IPS-18a (cell line): ENCODE results near the gene SLCO3A1.

Experiments used
- H3K27ac ChIP-seq: one replicate; pipeline ENCODE4 v1.5.1; 2013; ENCODE audit warnings: low read length
- H3K27me3 ChIP-seq: one replicate; pipeline ENCODE4 v1.6.1; 2013; ENCODE audit warnings: mild to moderate bottlenecking, low read length; ENCODE audit not compliant: control insufficient read depth, insufficient read depth
- H3K36me3 ChIP-seq: one replicate; pipeline ENCODE4 v1.6.1; 2013; ENCODE audit warnings: low read depth, low read length; ENCODE audit not compliant: control insufficient read depth
- H3K4me1 ChIP-seq: one replicate; pipeline ENCODE4 v1.6.1; 2013; ENCODE audit warnings: low read depth, low read length; ENCODE audit not compliant: control insufficient read depth
- H3K4me3 ChIP-seq: one replicate; pipeline ENCODE4 v1.5.1; 2013; ENCODE audit warnings: low read length
- H3K9ac ChIP-seq: one replicate; pipeline ENCODE4 v1.6.1; 2013; ENCODE audit warnings: mild to moderate bottlenecking, low read length, moderate library complexity
- H3K9me3 ChIP-seq: one replicate; pipeline ENCODE4 v1.6.1; 2013; ENCODE audit warnings: low read depth, low read length; ENCODE audit not compliant: control insufficient read depth

SLCO3A1 gene

DNA sequence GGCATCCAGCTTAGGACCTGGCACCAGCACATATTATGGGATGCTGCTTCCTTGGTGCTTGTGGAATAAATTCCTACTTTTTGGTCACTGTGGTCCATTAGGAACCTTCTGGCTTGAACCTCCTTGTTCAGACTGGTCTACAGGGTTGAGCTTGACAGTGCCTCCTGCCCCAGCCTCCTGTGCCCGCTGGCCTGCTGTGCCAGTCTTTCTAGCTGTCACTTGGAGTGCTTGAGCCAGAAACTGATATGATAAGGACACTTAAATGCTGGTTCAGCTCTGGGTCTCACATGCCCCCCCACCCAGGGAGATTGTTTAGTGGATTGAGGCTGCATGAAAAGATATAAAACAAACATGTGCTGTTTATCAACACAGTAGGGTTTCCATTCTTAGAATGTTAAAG is 147.8 kb downstream of the SLCO3A1 start:
- Histone ChIP-seq H3K27me3 (no peaks in the 10 kb centered on the region), H3K9ac (no peak overlapping the region), H3K9me3 (no peaks in the 10 kb centered on the region), H3K4me3 (no peak overlapping the region), H3K4me1 (peaks cover 28% of the 10 kb centered on the region), H3K27ac (no peak overlapping the region), H3K36me3 (no peaks in the 10 kb centered on the region)

DNA sequence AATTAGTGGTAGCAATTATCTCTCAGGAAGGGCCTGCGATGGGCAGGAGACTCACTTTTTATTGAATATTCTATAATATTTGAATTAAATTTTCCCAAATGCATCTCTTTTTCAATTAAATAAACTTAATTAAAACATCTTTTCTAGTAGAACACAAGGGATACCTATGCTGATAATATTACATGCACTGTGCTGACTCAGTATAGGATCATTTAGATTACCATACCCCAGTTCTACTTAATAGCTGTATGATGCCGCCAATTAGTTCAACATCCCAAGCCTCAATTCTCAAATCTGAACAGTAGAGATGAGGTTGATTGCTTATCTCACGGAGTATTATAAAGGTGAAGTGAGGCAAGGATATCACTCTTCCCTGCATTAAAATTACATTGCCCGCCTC is 149.2 kb downstream of the SLCO3A1 start:
- no peak overlapping the region for H3K27ac ChIP-seq
- H3K4me3 ChIP-seq: no peak overlapping the region
- no peaks in the 10 kb centered on the region for H3K9me3 ChIP-seq
- H3K36me3 ChIP-seq: no peaks in the 10 kb centered on the region
- no peak overlapping the region for H3K9ac ChIP-seq
- H3K27me3 ChIP-seq: no peaks in the 10 kb centered on the region
- H3K4me1 ChIP-seq: peaks cover 32% of the 10 kb centered on the region

DNA sequence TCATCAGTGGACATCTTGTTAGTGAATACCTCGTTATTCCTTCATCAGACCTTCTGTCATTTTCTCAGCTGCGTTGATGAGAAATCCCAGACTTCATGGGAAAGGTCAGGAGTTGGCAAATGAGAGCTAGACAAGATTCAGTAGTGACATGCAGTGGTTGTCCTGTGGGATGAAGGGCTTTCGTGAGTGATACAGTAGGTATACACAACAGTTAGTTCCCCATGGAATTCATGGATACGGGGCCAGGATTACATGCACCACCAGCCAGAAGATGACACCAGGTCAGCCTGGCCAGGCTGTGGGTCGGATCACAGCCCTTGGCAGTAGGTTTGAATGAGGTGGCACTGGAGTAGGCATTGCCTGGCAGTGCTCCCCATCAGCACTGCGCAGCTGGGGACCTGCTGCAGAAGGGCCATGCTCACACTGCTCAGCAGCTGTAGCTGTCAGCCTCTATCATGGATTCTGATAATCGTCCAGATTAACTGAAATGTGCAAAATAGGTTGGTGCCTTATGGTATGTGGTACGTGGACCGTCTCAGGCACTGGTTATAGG is 150.1 kb downstream of the SLCO3A1 start:
- H3K27me3 ChIP-seq: no peaks in the 10 kb centered on the region
- H3K4me1 ChIP-seq: peaks cover 32% of the 10 kb centered on the region
- no peaks in the 10 kb centered on the region for H3K9me3 ChIP-seq
- no peak overlapping the region for H3K4me3 ChIP-seq
- H3K9ac ChIP-seq: no peak overlapping the region
- no peak overlapping the region for H3K27ac ChIP-seq
- H3K36me3 ChIP-seq: no peaks in the 10 kb centered on the region

DNA sequence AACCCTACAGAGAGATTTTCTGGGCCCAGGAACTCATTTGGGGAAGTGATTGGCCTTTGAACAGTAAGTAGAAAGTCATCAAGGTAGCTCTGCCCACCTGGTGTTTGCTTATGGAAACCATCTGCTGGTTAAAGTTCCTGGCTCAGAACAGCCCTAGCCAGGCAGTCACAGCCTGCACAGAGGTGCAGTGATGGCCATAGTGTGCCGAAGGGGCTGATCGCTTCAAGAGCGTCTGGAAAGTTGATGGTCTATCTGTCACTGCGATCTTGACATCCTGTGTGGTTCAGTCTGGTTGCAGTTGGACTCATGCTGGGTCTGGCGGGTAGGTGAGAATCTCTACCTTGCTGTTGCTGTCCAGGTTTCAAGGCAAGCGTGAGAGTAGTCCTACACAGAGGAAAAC is 151.6 kb downstream of the SLCO3A1 start:
- H3K27me3 ChIP-seq: no peaks in the 10 kb centered on the region
- no peak overlapping the region for H3K4me3 ChIP-seq
- H3K36me3 ChIP-seq: no peaks in the 10 kb centered on the region
- no peak overlapping the region for H3K27ac ChIP-seq
- peaks cover 31% of the 10 kb centered on the region for H3K4me1 ChIP-seq
- H3K9me3 ChIP-seq: no peaks in the 10 kb centered on the region
- no peak overlapping the region for H3K9ac ChIP-seq

DNA sequence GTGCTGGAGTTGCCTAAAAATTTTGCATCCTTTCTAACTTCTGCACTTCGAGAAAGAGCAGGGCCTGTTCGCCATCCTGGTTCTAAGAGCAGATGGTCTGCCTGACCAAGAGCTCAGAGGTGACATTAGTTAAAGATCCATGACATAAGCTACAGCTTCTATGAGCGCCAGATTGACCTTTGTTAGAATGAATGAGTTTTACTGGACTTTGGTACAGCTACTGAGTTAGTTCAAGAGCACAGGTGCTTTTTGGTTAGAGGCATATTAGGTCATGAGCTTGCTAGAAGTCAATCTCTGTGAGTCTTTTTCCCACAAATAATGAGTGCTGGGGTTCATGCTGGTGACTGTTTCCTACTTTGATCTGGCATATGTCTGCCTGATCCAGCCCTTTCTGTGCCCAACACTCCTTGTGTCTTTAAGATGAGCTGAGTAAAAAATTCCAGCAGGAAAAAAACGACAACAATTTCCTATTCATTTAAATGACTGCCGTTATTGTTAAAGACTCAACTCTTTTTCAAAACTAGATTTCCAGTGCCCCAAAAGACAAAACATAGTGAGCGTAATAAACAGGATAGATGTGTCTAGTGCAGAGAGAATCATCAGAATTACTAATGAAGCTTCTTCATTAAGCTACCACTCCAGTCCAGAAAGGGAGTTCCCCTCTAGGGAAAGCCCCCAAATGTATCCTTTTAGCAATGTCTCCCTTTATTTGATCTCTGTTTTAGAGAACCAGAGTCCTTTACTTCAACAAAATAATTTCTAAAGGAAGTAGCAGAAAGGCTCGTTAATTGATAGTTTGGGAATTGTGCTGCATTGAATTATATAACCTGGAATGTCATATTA is 152.9 kb downstream of the SLCO3A1 start:
- H3K36me3 ChIP-seq: no peaks in the 10 kb centered on the region
- no peaks in the 10 kb centered on the region for H3K27me3 ChIP-seq
- no peak overlapping the region for H3K27ac ChIP-seq
- H3K9ac ChIP-seq: no peak overlapping the region
- H3K4me3 ChIP-seq: no peak overlapping the region
- H3K4me1 ChIP-seq: peaks cover 20% of the 10 kb centered on the region
- H3K9me3 ChIP-seq: no peaks in the 10 kb centered on the region

DNA sequence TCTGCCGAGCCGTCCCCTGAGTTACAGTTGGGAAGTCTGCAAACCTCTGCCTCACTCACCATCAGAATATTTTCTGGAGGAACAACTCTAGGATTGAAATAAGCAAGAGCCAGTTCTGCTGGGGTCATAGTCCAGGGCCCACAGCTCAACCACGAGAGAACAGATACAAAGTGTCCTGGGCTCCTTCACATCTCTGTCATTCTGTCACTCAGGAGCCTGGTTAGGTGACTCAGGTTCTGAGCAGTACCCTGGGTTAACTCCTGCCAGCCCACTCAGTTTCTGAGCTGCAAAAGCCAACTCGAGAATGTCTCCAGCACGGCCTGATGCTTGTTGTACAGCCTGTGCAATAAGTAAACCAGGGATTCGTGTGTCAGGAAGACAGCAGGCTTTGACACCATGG is 155.7 kb downstream of the SLCO3A1 start:
- Histone ChIP-seq H3K9me3 (no peaks in the 10 kb centered on the region), H3K4me3 (no peak overlapping the region), H3K4me1 (peaks cover 28% of the 10 kb centered on the region), H3K27ac (no peak overlapping the region), H3K9ac (no peak overlapping the region), H3K36me3 (no peaks in the 10 kb centered on the region), H3K27me3 (no peaks in the 10 kb centered on the region)

DNA sequence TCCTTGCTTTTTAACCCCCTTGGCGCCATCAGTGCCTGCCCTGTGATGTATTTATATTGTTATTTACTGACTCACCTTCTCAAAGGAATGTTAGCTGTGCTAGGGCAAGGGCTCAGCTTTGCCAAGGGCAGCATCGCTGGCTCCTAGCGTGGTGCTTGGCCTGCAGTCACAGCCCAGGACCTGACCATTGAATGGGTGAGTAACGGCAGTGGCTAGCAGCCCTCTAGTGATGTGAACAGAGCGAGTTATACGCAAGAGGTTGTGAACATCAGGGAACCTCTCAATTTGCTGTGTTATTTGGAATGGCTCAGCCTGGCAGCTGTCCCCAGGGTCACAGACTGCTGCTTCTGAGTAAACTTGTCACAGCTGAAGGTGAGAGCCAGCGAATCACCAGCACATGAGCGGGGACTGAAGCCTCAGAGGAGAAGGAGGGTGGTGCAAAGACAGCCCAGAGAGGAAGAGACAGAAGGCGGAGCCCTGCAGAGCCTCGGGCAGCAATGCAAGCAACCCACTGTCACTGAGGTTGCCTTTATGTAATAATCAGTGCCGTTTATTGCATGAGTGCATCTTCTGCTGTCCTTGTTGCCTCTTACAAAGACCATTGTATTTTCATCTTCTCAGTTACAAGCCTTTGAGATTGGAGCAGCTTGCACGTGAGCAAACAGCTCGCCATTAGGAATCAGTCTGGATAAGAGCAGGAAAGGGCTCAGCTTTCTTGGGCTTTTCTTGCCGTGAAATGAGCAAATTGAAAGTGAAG is 158.3 kb downstream of the SLCO3A1 start:
- Histone ChIP-seq H3K27ac (no peak overlapping the region), H3K36me3 (no peaks in the 10 kb centered on the region), H3K9ac (no peak overlapping the region)

DNA sequence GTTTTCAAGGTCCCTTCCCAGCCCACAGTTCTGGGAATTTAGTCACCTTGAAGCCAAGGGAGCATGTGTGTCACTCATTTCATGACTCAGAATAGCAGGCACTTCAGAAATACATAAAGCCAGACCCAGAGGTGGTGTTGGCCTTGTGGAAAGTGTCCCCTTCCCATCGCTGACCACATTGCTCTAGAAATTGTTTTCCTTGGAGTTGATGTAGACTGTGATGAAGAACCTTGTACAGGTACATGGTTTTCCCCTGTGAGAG is 158.8 kb downstream of the SLCO3A1 start:
- Histone ChIP-seq H3K4me1 (peaks cover 9% of the 10 kb centered on the region), H3K27me3 (no peaks in the 10 kb centered on the region), H3K4me3 (no peak overlapping the region), H3K27ac (no peak overlapping the region), H3K9me3 (no peaks in the 10 kb centered on the region), H3K9ac (no peak overlapping the region), H3K36me3 (no peaks in the 10 kb centered on the region)

More for the DNA sequence above, 158.3 kb downstream of the SLCO3A1 start:
- Histone ChIP-seq H3K4me3 (no peak overlapping the region), H3K27me3 (no peaks in the 10 kb centered on the region), H3K4me1 (peaks cover 9% of the 10 kb centered on the region), H3K9me3 (no peaks in the 10 kb centered on the region)

DNA sequence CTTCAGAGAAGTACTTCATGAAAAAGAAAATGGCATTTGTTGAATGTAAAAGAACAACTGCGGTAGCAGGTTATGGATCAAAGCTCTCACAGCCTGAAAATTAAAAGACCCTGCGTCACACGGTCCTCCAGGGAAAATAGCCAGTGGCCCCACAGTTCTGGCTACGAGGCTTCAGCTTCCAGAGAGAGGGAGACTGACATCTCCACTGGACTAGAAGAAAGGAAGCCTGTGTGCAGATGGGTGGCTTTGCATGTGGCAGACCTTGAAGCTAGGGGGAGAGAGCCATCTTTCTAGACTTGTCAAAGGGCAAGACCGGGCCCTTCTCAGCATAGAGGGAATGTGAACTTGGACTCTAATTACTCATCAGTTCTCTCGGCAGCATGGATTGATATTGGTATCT is 159.4 kb downstream of the SLCO3A1 start:
- Histone ChIP-seq H3K4me1 (peaks cover 9% of the 10 kb centered on the region), H3K36me3 (no peaks in the 10 kb centered on the region), H3K27me3 (no peaks in the 10 kb centered on the region), H3K4me3 (no peak overlapping the region), H3K9me3 (no peaks in the 10 kb centered on the region), H3K27ac (no peak overlapping the region), H3K9ac (no peak overlapping the region)

DNA sequence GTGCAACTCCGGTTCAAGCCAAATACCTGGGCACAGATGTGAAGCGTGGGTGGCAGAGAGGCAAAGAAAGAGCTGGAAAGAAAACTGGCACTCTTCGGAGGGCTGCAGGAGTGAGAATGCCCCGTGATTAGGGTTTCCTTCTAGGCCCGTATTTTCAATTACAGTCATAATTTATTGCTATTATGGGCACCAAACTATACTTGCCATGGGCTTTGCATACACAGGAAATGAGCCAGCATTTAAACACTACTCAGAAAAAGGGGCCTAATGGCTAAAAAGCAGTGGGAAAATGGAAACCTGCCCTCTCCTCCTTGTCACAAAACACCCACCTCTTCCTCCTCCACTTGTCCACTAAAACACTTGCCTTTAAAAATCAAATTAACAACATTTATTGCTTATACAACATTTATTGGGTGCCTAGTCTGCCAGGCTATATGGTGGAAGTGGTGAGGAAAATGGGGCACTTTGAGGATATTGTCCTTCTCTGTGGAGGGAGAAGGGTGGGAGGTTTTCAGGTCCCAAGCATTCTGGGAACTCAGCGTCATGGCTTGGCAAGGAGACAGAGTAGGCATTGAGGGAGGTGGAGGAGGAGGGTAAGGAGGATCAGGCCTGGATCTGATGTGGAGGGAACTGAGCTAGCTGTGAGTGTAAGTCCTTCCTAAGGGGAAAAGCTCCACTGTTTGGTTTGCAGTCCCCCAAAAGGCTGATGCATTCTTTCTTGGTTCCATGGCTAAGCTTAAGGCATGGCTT is 160.9 kb downstream of the SLCO3A1 start:
- H3K27ac ChIP-seq: no peak overlapping the region
- H3K36me3 ChIP-seq: no peaks in the 10 kb centered on the region
- no peak overlapping the region for H3K4me3 ChIP-seq
- no peak overlapping the region for H3K9ac ChIP-seq
- no peaks in the 10 kb centered on the region for H3K27me3 ChIP-seq
- H3K9me3 ChIP-seq: no peaks in the 10 kb centered on the region
- peaks cover 9% of the 10 kb centered on the region for H3K4me1 ChIP-seq

DNA sequence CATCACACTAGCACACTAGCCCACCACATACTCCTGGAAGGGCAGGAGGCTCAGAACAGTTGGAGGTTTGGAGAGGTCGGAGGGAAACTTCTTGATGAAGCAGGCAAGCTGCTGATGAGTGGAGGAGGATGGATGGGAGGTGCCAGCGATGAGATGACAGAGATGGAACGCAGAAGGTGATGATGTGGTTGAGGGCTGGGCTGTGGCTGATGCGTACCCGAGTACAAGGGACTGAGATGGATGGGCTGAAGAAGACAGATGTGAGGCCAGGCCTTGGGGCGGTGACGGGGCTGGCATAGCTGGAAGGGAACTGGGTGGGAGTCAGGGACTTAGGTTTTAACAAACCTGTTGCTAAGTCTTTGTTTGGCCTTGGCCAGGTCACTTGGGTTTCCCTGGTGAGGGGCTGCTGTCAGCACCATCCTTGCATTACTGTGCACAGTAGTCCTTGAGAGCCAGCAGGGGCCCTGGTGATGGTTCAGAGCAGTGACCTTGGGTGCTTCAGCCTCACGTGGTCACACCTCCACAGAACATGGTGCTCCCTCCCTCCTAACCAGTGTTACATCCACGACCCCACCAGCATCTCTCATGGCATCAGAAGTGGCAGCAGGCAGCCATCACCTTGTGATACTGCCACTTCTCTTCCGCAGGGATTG is 164.5 kb downstream of the SLCO3A1 start:
- Histone ChIP-seq H3K9me3 (no peaks in the 10 kb centered on the region), H3K27ac (no peak overlapping the region), H3K9ac (no peak overlapping the region), H3K27me3 (no peaks in the 10 kb centered on the region), H3K4me1 (no peaks in the 10 kb centered on the region), H3K36me3 (no peaks in the 10 kb centered on the region), H3K4me3 (no peak overlapping the region)
